HG03097 (cell line): ENCODE results near the gene DYNC1LI1.
"Not testable (repeated sequence)": the region's sequence is repeated elsewhere in the genome, so short reads cannot be mapped to it uniquely, and the experiment has no call there.

ENCODE experiments used
- ATAC-seq: cut with Tn5 transposase; IDR thresholded peaks from one replicate; pipeline ENCODE4 v1.9.1; 2021; ENCODE audit not compliant: unreplicated experiment, low FRiP score

Gene DYNC1LI1

GRCh38 chr3:32544894-32545293, 25.8 kb downstream of the DYNC1LI1 start:
- no peak for ATAC-seq

- ATAC-seq, result no peak
Measured at GRCh38 chr3:32542807-32543206, 27.9 kb downstream of the DYNC1LI1 start.

GRCh38 chr3:32540899-32541298, 29.8 kb downstream of the DYNC1LI1 start:
- ATAC-seq, result no peak

- no peak for ATAC-seq
Measured at GRCh38 chr3:32532434-32532833, 38.2 kb downstream of the DYNC1LI1 start.

- no peak for ATAC-seq
Measured at GRCh38 chr3:32531010-32531647, 39.5 kb downstream of the DYNC1LI1 start.

GRCh38 chr3:32525720-32526119, 44.9 kb downstream of the DYNC1LI1 start:
- ATAC-seq, result no peak

- no peak for ATAC-seq
Measured at GRCh38 chr3:32522682-32523081, 48.0 kb downstream of the DYNC1LI1 start.

GRCh38 chr3:32518921-32519320, 51.7 kb downstream of the DYNC1LI1 start:
- not testable (repeated sequence) for ATAC-seq

- not testable (repeated sequence) for ATAC-seq
Measured at GRCh38 chr3:32516751-32517150, 53.9 kb downstream of the DYNC1LI1 start.

GRCh38 chr3:32511005-32511404, 59.7 kb downstream of the DYNC1LI1 start:
- ATAC-seq, result no peak

GRCh38 chr3:32510075-32510724, 60.5 kb downstream of the DYNC1LI1 start:
- ATAC-seq, result peak; percentile 75

GRCh38 chr3:32508711-32509110, 61.9 kb downstream of the DYNC1LI1 start:
- ATAC-seq, result no peak

- ATAC-seq, result no peak
Measured at GRCh38 chr3:32506466-32506865, 64.2 kb downstream of the DYNC1LI1 start.

- ATAC-seq, result no peak
Measured at GRCh38 chr3:32502946-32503286, 67.7 kb downstream of the DYNC1LI1 start.

- ATAC-seq, result peak; percentile 72
Measured at GRCh38 chr3:32502118-32502945, 68.3 kb downstream of the DYNC1LI1 start, which contains the start of gene CMTM6. TSS of gene CMTM6 (minus strand) at chr3:32502852. CDS start at chr3:32502745, 107 bp downstream.

- ATAC-seq, result no peak
Measured at GRCh38 chr3:32501783-32502117, 68.9 kb downstream of the DYNC1LI1 start.

- ATAC-seq, result no peak
Measured at GRCh38 chr3:32500880-32501782, 69.5 kb downstream of the DYNC1LI1 start.

- ATAC-seq, result no peak
Measured at GRCh38 chr3:32500231-32500630, 70.4 kb downstream of the DYNC1LI1 start.

GRCh38 chr3:32499585-32499984, 71.1 kb downstream of the DYNC1LI1 start:
- ATAC-seq, result no peak

GRCh38 chr3:32498992-32499391, 71.7 kb downstream of the DYNC1LI1 start:
- ATAC-seq, result no peak

- ATAC-seq, result no peak
Measured at GRCh38 chr3:32498252-32498651, 72.4 kb downstream of the DYNC1LI1 start.
